HL-60 (cell line): ENCODE results near the gene MACROD2.

Experiments
- CTCF ChIP-seq: IDR thresholded peaks from one replicate; pipeline ENCODE4 v1.5.1; 2011; ENCODE audit warnings: low read length, control low read depth, inconsistent platforms; ENCODE audit not compliant: insufficient read depth
- GABPA ChIP-seq: IDR thresholded peaks from 2 replicates; pipeline ENCODE4 v1.6.1; 2012; ENCODE audit warnings: low read depth
- POLR2AphosphoS5 ChIP-seq: IDR thresholded peaks from 2 replicates; pipeline ENCODE4 v1.6.1; 2012; ENCODE audit warnings: low read depth
- REST ChIP-seq: IDR thresholded peaks from 2 replicates; pipeline ENCODE4 v1.6.1; 2012; ENCODE audit warnings: low read depth; ENCODE audit not compliant: insufficient replicate concordance

- TF ChIP-seq CTCF (no peak), POLR2AphosphoS5 (no peak), REST (no peak), GABPA (no peak)
Measured at GRCh38 chr20:14604143-14604542, 608.8 kb downstream of the MACROD2 start.
